A549 (cell line): Measurements from ENCODE around the gene HCN3.

ENCODE experiments used
- CTCF ChIP-seq: fragments of >200 bp; sonication (Bioruptor Twin); formaldehyde crosslinking; IDR thresholded peaks from 3 replicates; pipeline ENCODE4 v1.5.1; 2016
- EP300 ChIP-seq, 2 experiments: fragments of >200 bp; sonication (Bioruptor Twin); formaldehyde crosslinking; IDR thresholded peaks; 2 replicates in 1 of 2; 3 replicates in 1 of 2; pipeline ENCODE4 v1.6.1; 2016 to 2017
- HDAC2 ChIP-seq: fragments of 200-600 bp; sonication (generic); IDR thresholded peaks from 2 replicates; pipeline ENCODE4 v1.6.1; 2016
- MAZ ChIP-seq: fragments of 150-350 bp; IDR thresholded peaks from 2 replicates; pipeline ENCODE4 v1.6.1; 2014; ENCODE audit warnings: antibody characterized with exemption, low read depth, low read length, borderline replicate concordance
- POLR2A ChIP-seq: IDR thresholded peaks from 2 replicates; pipeline ENCODE4 v1.6.1; 2012; ENCODE audit warnings: mild to moderate bottlenecking, low read length
- REST ChIP-seq: fragments of 200-600 bp; sonication (generic); IDR thresholded peaks from 2 replicates; pipeline ENCODE4 v1.6.1; 2016; ENCODE audit warnings: antibody characterized with exemption, mild to moderate bottlenecking, moderate library complexity
- SMC3 ChIP-seq: fragments of >200 bp; sonication (Bioruptor Twin); formaldehyde crosslinking; IDR thresholded peaks from 3 replicates; pipeline ENCODE4 v1.6.1; 2018; ENCODE audit warnings: inconsistent platforms
- TP53 ChIP-seq: fragments of 250-450 bp; sonication (Bioruptor Pico); IDR thresholded peaks from 2 replicates; pipeline ENCODE4 v1.5.0; 2021; ENCODE audit warnings: mild to moderate bottlenecking, moderate library complexity

- no peak for TF ChIP-seq HDAC2
- TF ChIP-seq EP300 (IDR thresholded peaks at IDR 0.05) = no peak
- TF ChIP-seq REST = peak; percentile 77
- peak; percentile 74 for TF ChIP-seq POLR2A
- TF ChIP-seq SMC3 = no peak
- no peak for TF ChIP-seq CTCF
- TF ChIP-seq TP53 (CRISPR knock-in tag) = no peak
- no peak for TF ChIP-seq MAZ
Observed at GRCh38 chr1:155308493-155309422, 31.5 kb downstream of the HCN3 start, which contains the start of gene FDPS.
